ENCODE data around the gene CLCN3.
A peak's percentile ranks its signal among the peaks of the same experiment; 100 is the strongest.
"Not testable (repeated sequence)": the region's sequence is repeated elsewhere in the genome, so short reads cannot be mapped to it uniquely, and the experiment has no call there.

CLCN3 gene

GRCh38 chr4:169619958-169620879 is at the start of gene CLCN3:
TSS of gene CLCN3 (plus strand) at chr4:169620578. CDS start at chr4:169635929, 15,351 bp downstream.
- Histone ChIP-seq H4K20me1 (peaks cover 4 to 31% (median 19%) of the 10 kb centered on the region in 11 experiments; a peak in 17 of 22 replicates), H3K9me3 (replicated peaks in 1 of 11) (no peaks in the 10 kb centered on the region), H3K4me3 (peak within 1 kb of the TSS; percentile 69 to 82 (median 74)), H3K27me3 (no peaks in the 10 kb centered on the region), H3K9ac (peak within 1 kb of the TSS; percentile 79 to 94 (median 88)), H3K4me1 (peaks cover 32 to 41% (median 38%) of the 10 kb centered on the region in 10 experiments), H3K36me3 (peaks cover 0 to 5% (median 0%) of the 10 kb centered on the region in 11 experiments; a peak in 1 of 22 replicates), H3K4me2 (peak within 1 kb of the TSS; percentile 83 to 97 (median 92)), H3K27ac (peak within 1 kb of the TSS; percentile 80 to 95 (median 87))
- TF ChIP-seq Cebpa-rat (IDR thresholded peaks at IDR 0.05) = peak in 2 of 11 experiments; percentile 17 to 27; a peak in 2 of 22 replicates

- H3K4me2 ChIP-seq, H3K27ac ChIP-seq, H3K27me3 ChIP-seq, H3K9ac ChIP-seq, H4K20me1 ChIP-seq, H3K4me3 ChIP-seq: not testable (repeated sequence)
- peaks cover 0 to 25% (median 18%) of the 10 kb centered on the region in 10 experiments; a peak in 17 of 20 replicates for H3K4me1 ChIP-seq
- peaks cover 0 to 19% (median 13%) of the 10 kb centered on the region in 11 experiments; a peak in 20 of 22 replicates for H3K9me3 ChIP-seq (replicated peaks in 1 of 11)
- peaks cover 5 to 42% (median 19%) of the 10 kb centered on the region in 11 experiments; a peak in 18 of 22 replicates for H3K36me3 ChIP-seq
Measured at GRCh38 chr4:169571012-169571411, 49.4 kb upstream of the CLCN3 start.

- Histone ChIP-seq H3K27me3 (no peaks in the 10 kb centered on the region), H3K27ac (no peak overlapping the region), H3K9ac (no peak overlapping the region), H3K4me2 (no peak overlapping the region), H4K20me1 (no peaks in the 10 kb centered on the region), H3K9me3 (replicated peaks in 1 of 11) (peaks cover 0 to 19% (median 13%) of the 10 kb centered on the region in 11 experiments; a peak in 20 of 22 replicates), H3K36me3 (peaks cover 5 to 46% (median 22%) of the 10 kb centered on the region in 11 experiments; a peak in 18 of 22 replicates), H3K4me1 (peaks cover 0 to 24% (median 17%) of the 10 kb centered on the region in 10 experiments; a peak in 17 of 20 replicates), H3K4me3 (no peak overlapping the region)
- no peak for TF ChIP-seq Cebpa-rat (IDR thresholded peaks at IDR 0.05)
Measured at GRCh38 chr4:169571435-169571834, 48.9 kb upstream of the CLCN3 start.

GRCh38 chr4:169573889-169574288 is 46.5 kb upstream of the CLCN3 start:
- peak overlapping the region in 1 of 10 experiments; percentile 12; a peak in 1 of 20 replicates for H3K4me3 ChIP-seq
- H3K9me3 ChIP-seq (replicated peaks in 1 of 11) = peaks cover 0 to 19% (median 13%) of the 10 kb centered on the region in 11 experiments; a peak in 20 of 22 replicates
- TF ChIP-seq Cebpa-rat (IDR thresholded peaks at IDR 0.05) = no peak
- H3K4me1 ChIP-seq = peaks cover 0 to 24% (median 17%) of the 10 kb centered on the region in 10 experiments; a peak in 17 of 20 replicates
- H3K36me3 ChIP-seq = peaks cover 5 to 49% (median 25%) of the 10 kb centered on the region in 11 experiments; a peak in 18 of 22 replicates
- no peaks in the 10 kb centered on the region for H4K20me1 ChIP-seq
- peak overlapping the region in 10 of 11 experiments; percentile 9 to 70 (median 57); a peak in 16 of 22 replicates for H3K4me2 ChIP-seq
- H3K27me3 ChIP-seq = no peaks in the 10 kb centered on the region
- peak overlapping the region in 1 of 11 experiments; percentile 12; a peak in 1 of 22 replicates for H3K27ac ChIP-seq
- no peak overlapping the region for H3K9ac ChIP-seq

DNA sequence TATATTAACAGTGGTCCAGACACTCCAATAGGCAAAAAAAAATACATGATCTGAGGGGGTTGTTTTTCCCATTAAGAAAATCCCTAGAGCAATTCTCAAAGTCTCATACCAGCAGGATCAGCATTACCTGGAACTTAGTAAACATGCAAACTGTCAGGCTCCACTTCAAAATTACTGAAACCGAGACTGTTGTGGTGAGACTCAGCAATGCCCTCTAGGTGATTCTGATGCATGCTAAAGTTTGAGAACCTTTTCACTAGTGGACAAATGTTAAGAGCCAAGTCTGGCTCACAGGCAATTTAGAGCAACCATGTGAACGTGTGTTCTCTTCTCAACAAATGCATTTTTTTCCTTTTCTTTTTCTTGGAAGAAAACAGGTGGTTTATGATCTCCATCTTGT is 38.2 kb upstream of the CLCN3 start:
- Histone ChIP-seq H3K4me3 (no peak overlapping the region), H3K4me2 (no peak overlapping the region), H3K9ac (no peak overlapping the region), H4K20me1 (no peaks in the 10 kb centered on the region), H3K27me3 (no peaks in the 10 kb centered on the region), H3K4me1 (no peaks in the 10 kb centered on the region), H3K9me3 (replicated peaks in 1 of 11) (no peaks in the 10 kb centered on the region), H3K36me3 (peaks cover 4 to 44% (median 21%) of the 10 kb centered on the region in 11 experiments; a peak in 17 of 22 replicates), H3K27ac (no peak overlapping the region)
- TF ChIP-seq Cebpa-rat (IDR thresholded peaks at IDR 0.05) = no peak

GRCh38 chr4:169582706-169583105 is 37.7 kb upstream of the CLCN3 start:
- Histone ChIP-seq H4K20me1 (no peaks in the 10 kb centered on the region), H3K4me1 (no peaks in the 10 kb centered on the region), H3K4me3 (no peak overlapping the region), H3K36me3 (peaks cover 4 to 44% (median 21%) of the 10 kb centered on the region in 11 experiments; a peak in 17 of 22 replicates), H3K4me2 (no peak overlapping the region), H3K27me3 (no peaks in the 10 kb centered on the region), H3K27ac (no peak overlapping the region), H3K9ac (no peak overlapping the region), H3K9me3 (replicated peaks in 1 of 11) (no peaks in the 10 kb centered on the region)
- TF ChIP-seq Cebpa-rat (IDR thresholded peaks at IDR 0.05) = no peak

GRCh38 chr4:169583563-169583962 is 36.8 kb upstream of the CLCN3 start:
- H3K9me3 ChIP-seq (replicated peaks in 1 of 11) = no peaks in the 10 kb centered on the region
- H3K4me2 ChIP-seq = no peak overlapping the region
- H3K9ac ChIP-seq = no peak overlapping the region
- H3K4me1 ChIP-seq = no peaks in the 10 kb centered on the region
- no peaks in the 10 kb centered on the region for H3K27me3 ChIP-seq
- no peak overlapping the region for H3K27ac ChIP-seq
- H3K4me3 ChIP-seq = no peak overlapping the region
- peaks cover 6 to 51% (median 22%) of the 10 kb centered on the region in 11 experiments; a peak in 17 of 22 replicates for H3K36me3 ChIP-seq
- H4K20me1 ChIP-seq = no peaks in the 10 kb centered on the region
- no peak for TF ChIP-seq Cebpa-rat (IDR thresholded peaks at IDR 0.05)

DNA sequence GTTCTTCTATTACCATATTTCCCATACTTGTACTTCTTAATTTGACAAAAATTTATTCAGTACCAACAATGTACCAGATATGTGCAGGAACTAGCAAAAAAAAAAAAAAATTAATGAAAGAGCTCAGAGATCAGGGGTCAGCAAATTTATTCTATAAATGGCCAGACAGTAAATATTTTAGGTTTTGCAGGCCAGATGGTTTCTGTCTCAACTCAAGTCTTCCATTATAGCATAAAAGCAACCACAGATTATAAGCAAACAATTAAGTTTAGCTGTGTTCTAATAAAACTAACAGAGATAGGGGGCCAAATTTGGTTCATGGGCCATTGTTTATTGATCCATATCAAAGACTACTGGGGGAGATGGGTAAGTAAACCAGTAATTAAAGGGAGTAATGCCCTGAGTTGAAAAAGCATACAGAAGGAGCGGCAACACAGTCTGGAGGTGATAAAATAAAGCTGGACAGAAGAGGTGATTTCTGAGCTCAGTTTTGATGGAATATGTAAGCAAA is 27.3 kb upstream of the CLCN3 start:
- no peak for TF ChIP-seq Cebpa-rat (IDR thresholded peaks at IDR 0.05)
- Histone ChIP-seq H3K27me3 (no peaks in the 10 kb centered on the region), H3K27ac (no peak overlapping the region), H3K36me3 (peaks cover 0 to 29% (median 13%) of the 10 kb centered on the region in 11 experiments; a peak in 14 of 22 replicates), H3K9me3 (replicated peaks in 1 of 11) (no peaks in the 10 kb centered on the region), H3K9ac (no peak overlapping the region), H3K4me2 (no peak overlapping the region), H3K4me1 (no peaks in the 10 kb centered on the region), H4K20me1 (no peaks in the 10 kb centered on the region), H3K4me3 (no peak overlapping the region)

All from BLaER1 treated with 17β-estradiol and CSF1 and Interleukin-3, amounts not matched to agents 10 nM and 100 nM (cell line).